Inflammatory macrophage treated with lipopolysaccharide for 1 hour (primary cell): Measurements from ENCODE around the gene AAMDC.
"Not testable (repeated sequence)": the region's sequence is repeated elsewhere in the genome, so short reads cannot be mapped to it uniquely, and the experiment has no call there.

Experiments
- DNase-seq, 2 donors: peaks; one replicate each; pipeline ENCODE4 v3.0.0-alpha.2; 2020 to 2022

The AAMDC gene

GRCh38 chr11:77889045-77889444 is 68.1 kb downstream of the AAMDC start:
- DNase-seq, result not testable (repeated sequence)

GRCh38 chr11:77890100-77890614 is 69.2 kb downstream of the AAMDC start:
- DNase-seq, result not testable (repeated sequence)

GRCh38 chr11:77890619-77891056 is 69.7 kb downstream of the AAMDC start:
- DNase-seq, result not testable (repeated sequence)

GRCh38 chr11:77891256-77891655 is 70.3 kb downstream of the AAMDC start:
- not testable (repeated sequence) for DNase-seq

GRCh38 chr11:77891703-77892102 is 70.8 kb downstream of the AAMDC start:
- not testable (repeated sequence) for DNase-seq

GRCh38 chr11:77894949-77895348 is 74.0 kb downstream of the AAMDC start:
- DNase-seq, result not testable (repeated sequence)

- no peak for DNase-seq
Measured at GRCh38 chr11:77908835-77909234, 87.9 kb downstream of the AAMDC start.

GRCh38 chr11:77909277-77909676 is 88.3 kb downstream of the AAMDC start:
- DNase-seq, result no peak

- not testable (repeated sequence) for DNase-seq
Measured at GRCh38 chr11:77910828-77911227, 89.9 kb downstream of the AAMDC start.

- not testable (repeated sequence) for DNase-seq
Measured at GRCh38 chr11:77913608-77914306, 92.8 kb downstream of the AAMDC start.

GRCh38 chr11:77914307-77914791 is 93.4 kb downstream of the AAMDC start:
- not testable (repeated sequence) for DNase-seq

- DNase-seq, result not testable (repeated sequence)
Measured at GRCh38 chr11:77917713-77918112, 96.8 kb downstream of the AAMDC start.
